Ishikawa (cell line): Measurements from ENCODE around the gene KLHL24.

Experiments
- CEBPB ChIP-seq: IDR thresholded peaks from 2 replicates; pipeline ENCODE4 v1.6.1; 2012
- CREB1 ChIP-seq: IDR thresholded peaks from 2 replicates; pipeline ENCODE4 v1.6.1; 2012; ENCODE audit warnings: low read depth
- EGR1 ChIP-seq: IDR thresholded peaks from 2 replicates; pipeline ENCODE4 v1.6.1; 2012
- EP300 ChIP-seq: IDR thresholded peaks from 2 replicates; pipeline ENCODE4 v1.6.1; 2012; ENCODE audit warnings: borderline replicate concordance
- FOXM1 ChIP-seq: IDR thresholded peaks from 2 replicates; pipeline ENCODE4 v1.6.1; 2012; ENCODE audit warnings: low read depth, borderline replicate concordance
- NFIC ChIP-seq: IDR thresholded peaks from 2 replicates; pipeline ENCODE4 v1.6.1; 2012
- RAD21 ChIP-seq: IDR thresholded peaks from 2 replicates; pipeline ENCODE4 v1.6.1; 2012; ENCODE audit warnings: low read depth
- REST ChIP-seq: IDR thresholded peaks from 2 replicates; pipeline ENCODE4 v1.6.1; 2012; ENCODE audit warnings: low read depth, mild to moderate bottlenecking
- TAF1 ChIP-seq: IDR thresholded peaks from 2 replicates; pipeline ENCODE4 v1.6.1; 2012; ENCODE audit warnings: low read depth, mild to moderate bottlenecking
- TCF12 ChIP-seq: IDR thresholded peaks from 2 replicates; pipeline ENCODE4 v1.6.1; 2012; ENCODE audit warnings: low read depth
- TEAD4 ChIP-seq: IDR thresholded peaks from 2 replicates; pipeline ENCODE4 v1.6.1; 2012
- YY1 ChIP-seq: IDR thresholded peaks from 2 replicates; pipeline ENCODE4 v1.6.1; 2012; ENCODE audit warnings: low read depth
- ZBTB7A ChIP-seq: IDR thresholded peaks from 2 replicates; pipeline ENCODE4 v1.6.1; 2012; ENCODE audit warnings: low read depth
- TF ChIP-seq, protein P1 (sequence below): IDR thresholded peaks from 2 replicates; pipeline ENCODE4 v1.6.1; 2012
- TF ChIP-seq, protein P2 (sequence below): IDR thresholded peaks from 2 replicates; pipeline ENCODE4 v1.6.1; 2012

KLHL24 gene

DNA sequence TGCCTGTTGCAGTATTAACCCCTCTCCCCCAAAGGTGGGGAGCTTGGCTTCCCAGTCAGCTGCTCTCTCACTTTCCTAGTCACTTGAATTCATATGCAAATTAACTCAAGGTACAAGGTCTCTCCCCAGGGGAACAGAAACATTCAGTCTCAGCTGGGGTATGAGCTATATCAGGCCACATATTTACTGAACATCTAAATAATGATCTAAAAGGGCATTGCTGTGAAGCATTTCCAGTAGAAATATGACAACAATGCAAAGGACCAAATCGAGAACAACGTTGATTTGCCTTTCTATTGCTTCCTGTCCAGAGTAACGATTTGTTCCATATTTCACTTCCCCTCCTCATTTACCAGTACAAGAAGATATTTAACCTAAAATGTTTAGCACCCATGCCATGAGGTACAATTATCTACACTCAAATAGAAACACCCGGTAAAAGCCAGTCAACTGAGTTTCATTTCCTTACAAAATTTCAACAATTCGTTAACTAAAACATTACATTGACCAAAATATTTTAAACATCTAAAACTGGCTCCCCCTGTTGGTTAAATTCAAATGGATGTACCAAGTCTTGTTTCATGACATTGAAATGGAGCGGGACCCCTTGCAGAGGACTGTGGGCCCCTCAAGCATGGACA, 43.4 kb upstream of the KLHL24 start:
- no peak for TF ChIP-seq REST
- peak; percentile 30; the same call in 1 of the 2 replicates for TF ChIP-seq RAD21

DNA sequence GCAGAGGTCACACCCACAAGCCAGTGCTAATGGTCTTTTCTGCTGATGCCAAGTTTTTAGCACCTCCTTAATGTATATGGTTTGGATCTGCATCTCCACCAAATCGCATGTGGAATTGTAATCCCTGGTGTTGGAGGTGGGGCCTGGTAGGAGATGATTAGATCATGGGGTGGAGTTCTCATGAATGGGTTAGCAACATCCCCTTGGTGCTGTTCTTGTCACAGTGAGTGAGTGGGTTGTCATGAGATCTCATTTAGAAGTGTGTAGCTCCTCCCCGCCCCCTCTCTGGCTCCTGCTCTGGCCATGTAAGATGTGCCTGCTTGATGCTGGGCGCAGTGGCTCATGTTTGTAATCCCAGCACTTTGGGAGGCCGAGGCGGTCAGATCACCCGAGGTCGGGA, 42.6 kb upstream of the KLHL24 start:
- TF ChIP-seq REST = no peak

- TF ChIP-seq TCF12 = no peak
- no peak for TF ChIP-seq EP300
- TF ChIP-seq EGR1 = no peak
- TF ChIP-seq TEAD4 = no peak
- TF ChIP-seq ZBTB7A = no peak
- no peak for TF ChIP-seq CREB1
- TF ChIP-seq RAD21 = no peak
- TF ChIP-seq CEBPB = no peak
- TF ChIP-seq YY1 = no peak
- no peak for TF ChIP-seq FOXM1
- TF ChIP-seq NFIC = no peak
- no peak for TF ChIP-seq REST
- TF ChIP-seq, protein P1, sequence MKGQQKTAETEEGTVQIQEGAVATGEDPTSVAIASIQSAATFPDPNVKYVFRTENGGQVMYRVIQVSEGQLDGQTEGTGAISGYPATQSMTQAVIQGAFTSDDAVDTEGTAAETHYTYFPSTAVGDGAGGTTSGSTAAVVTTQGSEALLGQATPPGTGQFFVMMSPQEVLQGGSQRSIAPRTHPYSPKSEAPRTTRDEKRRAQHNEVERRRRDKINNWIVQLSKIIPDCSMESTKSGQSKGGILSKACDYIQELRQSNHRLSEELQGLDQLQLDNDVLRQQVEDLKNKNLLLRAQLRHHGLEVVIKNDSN = no peak
- TF ChIP-seq TAF1 = no peak
- TF ChIP-seq, protein P2, sequence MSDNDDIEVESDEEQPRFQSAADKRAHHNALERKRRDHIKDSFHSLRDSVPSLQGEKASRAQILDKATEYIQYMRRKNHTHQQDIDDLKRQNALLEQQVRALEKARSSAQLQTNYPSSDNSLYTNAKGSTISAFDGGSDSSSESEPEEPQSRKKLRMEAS = no peak
Measured at GRCh38 chr3:183594636-183595035, 40.8 kb upstream of the KLHL24 start.

DNA sequence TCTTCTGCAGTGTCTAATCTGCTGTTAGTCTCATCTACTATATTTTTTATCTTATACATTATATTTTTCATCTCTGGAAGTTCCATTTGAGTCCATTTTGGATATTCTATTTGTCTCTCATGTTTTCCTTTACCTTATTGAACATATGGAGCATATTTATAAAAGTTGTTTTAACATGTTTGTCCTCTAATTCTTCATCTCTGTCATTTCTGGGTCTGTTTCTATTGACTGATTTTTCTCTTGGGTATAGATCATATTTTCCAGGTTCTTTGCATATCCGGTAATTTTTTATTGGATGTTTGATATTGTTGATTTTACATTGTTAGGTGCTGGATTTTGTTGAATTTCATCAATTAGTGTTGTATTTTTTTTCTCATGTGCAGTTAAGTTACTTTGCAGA, 37.5 kb upstream of the KLHL24 start:
- TF ChIP-seq EGR1 = no peak
- no peak for TF ChIP-seq CEBPB
- TF ChIP-seq, protein P2 = no peak
- TF ChIP-seq TAF1 = no peak
- TF ChIP-seq TEAD4 = no peak
- TF ChIP-seq FOXM1 = no peak
- TF ChIP-seq YY1 = no peak
- no peak for TF ChIP-seq RAD21
- no peak for TF ChIP-seq NFIC
- no peak for TF ChIP-seq REST
- TF ChIP-seq EP300 = no peak
- TF ChIP-seq TCF12 = no peak
